Rectal smooth muscle tissue (tissue), 1 donor: ENCODE measurements around the gene RITA1.

ENCODE experiments used
- H3K27ac ChIP-seq: one replicate; pipeline ENCODE4 v1.7.0; 2013; ENCODE audit warnings: low read depth, low read length, inconsistent platforms
- H3K27me3 ChIP-seq: one replicate; pipeline ENCODE4 v1.7.0; 2013; ENCODE audit warnings: low read length; ENCODE audit not compliant: control insufficient read depth, insufficient read depth
- H3K36me3 ChIP-seq: one replicate; pipeline ENCODE4 v1.7.0; 2013; ENCODE audit warnings: low read length; ENCODE audit not compliant: control insufficient read depth, insufficient read depth
- H3K4me1 ChIP-seq: one replicate; pipeline ENCODE4 v1.7.0; 2013; ENCODE audit warnings: low read length; ENCODE audit not compliant: control insufficient read depth, insufficient read depth
- H3K4me3 ChIP-seq: one replicate; pipeline ENCODE4 v1.7.0; 2013; ENCODE audit warnings: low read length
- H3K9ac ChIP-seq: one replicate; pipeline ENCODE4 v1.7.0; 2013; ENCODE audit warnings: low read length

The RITA1 gene

DNA sequence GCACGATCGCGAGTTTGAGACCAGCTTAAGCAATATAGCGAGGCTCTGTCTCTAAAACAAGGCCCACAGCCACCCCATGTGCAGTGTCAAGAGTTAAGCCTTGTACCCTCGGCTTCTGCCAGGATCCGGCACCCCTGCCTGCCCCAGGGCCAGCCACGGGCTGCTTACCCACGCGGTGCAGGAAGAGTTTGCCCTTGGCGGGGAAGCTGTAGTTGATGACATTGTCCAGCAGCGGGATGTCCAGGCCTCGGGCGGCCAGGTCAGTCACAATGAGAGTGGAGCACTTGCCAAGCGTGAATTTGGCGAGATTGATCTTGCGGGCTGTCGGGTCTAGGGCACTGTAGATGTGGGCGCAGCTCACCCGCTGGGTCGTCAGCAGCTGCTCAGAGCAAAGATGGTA, 13.3 kb upstream of the RITA1 start:
- no peak overlapping the region for H3K9ac ChIP-seq
- H3K36me3 ChIP-seq, result peaks cover 38% of the 10 kb centered on the region
- H3K4me1 ChIP-seq, result no peaks in the 10 kb centered on the region
- no peak overlapping the region for H3K27ac ChIP-seq
- no peak overlapping the region for H3K4me3 ChIP-seq
- H3K27me3 ChIP-seq, result no peaks in the 10 kb centered on the region

DNA sequence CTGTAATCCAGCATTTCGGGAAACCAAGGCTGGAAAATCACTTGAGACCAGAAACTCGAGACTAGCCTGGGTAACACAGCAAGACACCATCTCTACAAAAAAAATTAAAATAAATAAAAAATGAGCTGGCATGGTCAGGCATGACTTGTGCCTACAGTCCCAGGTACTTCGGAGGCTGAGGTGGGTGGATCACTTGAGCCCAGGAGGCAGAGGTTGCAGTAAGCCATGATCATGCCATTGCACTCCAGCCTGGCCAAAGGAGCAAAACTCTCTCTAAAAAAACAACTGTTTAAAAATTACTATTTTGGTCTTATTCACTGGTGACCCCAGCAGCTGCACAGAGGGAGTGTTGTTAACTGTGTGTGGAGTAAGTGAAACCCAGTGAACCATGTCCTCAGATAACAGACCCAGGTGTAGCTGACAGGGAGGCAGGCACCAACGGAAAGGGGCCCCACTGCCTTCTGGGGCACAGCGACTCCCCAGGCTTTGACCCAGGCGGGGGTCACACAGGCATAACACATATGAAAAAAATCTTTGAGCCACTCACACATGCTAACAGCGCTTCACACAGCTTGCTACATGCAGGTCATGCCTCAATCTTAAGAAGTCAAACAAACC, 12.3 kb upstream of the RITA1 start:
- Histone ChIP-seq H3K27ac (no peak overlapping the region), H3K36me3 (peaks cover 33% of the 10 kb centered on the region), H3K9ac (no peak overlapping the region), H3K27me3 (no peaks in the 10 kb centered on the region), H3K4me3 (no peak overlapping the region), H3K4me1 (no peaks in the 10 kb centered on the region)

DNA sequence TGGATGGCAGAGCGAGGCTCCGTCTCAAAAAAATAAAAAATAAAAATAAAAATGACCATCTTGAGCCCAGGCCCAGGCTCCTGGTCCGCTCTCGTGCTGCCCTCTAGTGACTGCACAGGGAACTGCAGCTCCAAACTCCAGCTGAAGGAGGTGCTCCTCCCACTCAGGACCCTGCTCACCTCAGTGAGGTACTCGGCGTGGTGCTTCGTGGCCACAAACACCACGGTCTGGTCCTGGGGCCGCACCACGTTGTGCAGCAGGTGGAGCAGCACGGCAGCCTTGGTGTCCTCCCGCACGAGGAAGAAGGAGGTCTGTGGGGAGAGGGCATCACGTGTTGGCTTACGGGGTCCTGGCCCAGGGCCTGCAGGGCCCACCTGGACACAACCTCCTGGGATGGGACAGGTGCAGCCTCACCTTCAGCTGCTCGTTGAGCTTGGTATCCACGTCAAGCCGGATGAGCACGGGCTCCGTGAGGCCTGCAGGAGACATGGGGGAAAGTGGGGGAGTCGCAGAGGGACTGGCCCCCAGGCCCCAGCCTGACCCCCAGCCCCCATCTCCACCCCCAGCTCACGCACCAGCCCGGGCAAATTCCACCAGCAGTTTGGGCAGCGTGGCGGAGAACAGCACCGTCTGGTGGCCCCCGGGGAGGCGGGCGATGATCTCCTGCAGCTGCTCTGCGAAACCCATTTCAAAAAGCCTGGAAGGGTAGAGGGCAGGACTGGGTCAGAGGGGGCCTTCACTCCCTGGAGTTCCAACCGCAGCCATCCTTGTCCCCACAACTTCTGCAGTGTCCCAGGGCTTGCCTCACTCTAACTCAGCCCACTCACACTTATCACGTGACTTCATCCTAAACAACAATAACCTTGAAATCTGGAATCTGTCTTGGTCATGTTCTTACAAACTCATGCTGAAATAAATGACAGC, 10.8 kb upstream of the RITA1 start:
- no peak overlapping the region for H3K9ac ChIP-seq
- H3K27me3 ChIP-seq, result no peaks in the 10 kb centered on the region
- peaks cover 41% of the 10 kb centered on the region for H3K36me3 ChIP-seq
- H3K27ac ChIP-seq, result no peak overlapping the region
- H3K4me3 ChIP-seq, result no peak overlapping the region
- H3K4me1 ChIP-seq, result no peaks in the 10 kb centered on the region

DNA sequence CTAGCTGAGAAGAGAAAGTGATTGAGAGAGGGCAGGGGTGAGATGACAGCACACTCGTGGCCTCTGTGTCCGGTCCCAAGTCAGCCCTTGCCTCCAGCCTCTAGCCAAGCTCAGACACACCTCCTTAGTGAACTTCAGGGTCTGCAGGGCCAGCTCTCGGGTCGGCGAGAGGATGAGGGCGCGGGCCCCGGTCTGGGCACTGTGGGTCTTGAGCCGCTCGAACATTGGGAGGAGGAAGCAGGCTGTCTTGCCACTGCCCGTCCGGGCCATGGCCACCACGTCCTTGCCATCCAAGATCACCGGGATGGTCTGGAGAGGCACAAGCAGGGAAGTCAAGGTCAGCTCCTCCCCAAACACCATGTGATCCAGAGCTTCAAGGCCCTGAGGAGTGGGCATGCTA, 6.5 kb upstream of the RITA1 start:
- H3K27me3 ChIP-seq, result no peaks in the 10 kb centered on the region
- H3K4me3 ChIP-seq, result no peak overlapping the region
- peaks cover 34% of the 10 kb centered on the region for H3K36me3 ChIP-seq
- no peak overlapping the region for H3K27ac ChIP-seq
- H3K9ac ChIP-seq, result no peak overlapping the region
- no peaks in the 10 kb centered on the region for H3K4me1 ChIP-seq

DNA sequence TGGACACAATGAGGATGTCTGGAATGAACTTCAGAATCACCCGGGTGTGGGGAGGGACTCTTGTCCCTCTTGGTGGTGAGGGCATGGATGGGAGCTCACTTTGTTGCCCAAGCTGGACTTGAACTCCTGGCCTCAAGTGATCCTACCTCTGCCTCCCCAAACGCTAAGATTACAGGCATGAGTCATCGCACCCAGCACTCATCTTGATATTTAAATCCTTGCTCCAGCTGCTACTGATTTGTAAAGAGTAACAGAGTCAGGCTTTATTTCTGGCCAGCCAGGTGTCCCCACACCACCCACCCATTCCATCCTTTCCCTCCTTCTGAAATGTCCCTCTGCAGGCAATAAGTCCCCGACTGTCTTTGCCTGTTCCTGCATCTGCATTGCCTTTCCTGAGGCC, 5.2 kb upstream of the RITA1 start:
- H3K4me1 ChIP-seq, result peaks cover 3% of the 10 kb centered on the region
- no peaks in the 10 kb centered on the region for H3K27me3 ChIP-seq
- H3K4me3 ChIP-seq, result no peak overlapping the region
- H3K36me3 ChIP-seq, result peaks cover 34% of the 10 kb centered on the region
- H3K9ac ChIP-seq, result no peak overlapping the region
- H3K27ac ChIP-seq, result no peak overlapping the region

DNA sequence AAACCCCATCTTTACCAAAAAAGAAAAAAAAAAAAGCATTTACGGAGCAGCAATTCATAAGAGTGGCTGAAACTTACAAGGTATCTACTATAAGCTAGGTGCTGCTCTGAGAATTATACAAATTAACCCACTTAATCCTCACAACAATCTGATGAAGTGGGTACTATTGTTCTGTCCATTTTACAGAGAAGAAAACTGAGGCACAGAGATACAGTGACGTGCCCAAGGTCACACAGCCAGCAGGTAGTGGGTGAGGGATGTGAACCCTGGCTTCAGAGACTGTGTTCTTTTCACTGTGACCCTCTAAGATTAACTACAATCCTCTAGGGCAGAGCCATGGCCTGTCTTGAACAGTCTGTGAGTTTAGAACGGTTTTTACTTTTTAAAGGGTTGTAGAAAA, 3.5 kb upstream of the RITA1 start:
- no peaks in the 10 kb centered on the region for H3K27me3 ChIP-seq
- H3K4me1 ChIP-seq, result peaks cover 7% of the 10 kb centered on the region
- no peak overlapping the region for H3K27ac ChIP-seq
- no peak overlapping the region for H3K4me3 ChIP-seq
- H3K36me3 ChIP-seq, result peaks cover 29% of the 10 kb centered on the region
- no peak overlapping the region for H3K9ac ChIP-seq

DNA sequence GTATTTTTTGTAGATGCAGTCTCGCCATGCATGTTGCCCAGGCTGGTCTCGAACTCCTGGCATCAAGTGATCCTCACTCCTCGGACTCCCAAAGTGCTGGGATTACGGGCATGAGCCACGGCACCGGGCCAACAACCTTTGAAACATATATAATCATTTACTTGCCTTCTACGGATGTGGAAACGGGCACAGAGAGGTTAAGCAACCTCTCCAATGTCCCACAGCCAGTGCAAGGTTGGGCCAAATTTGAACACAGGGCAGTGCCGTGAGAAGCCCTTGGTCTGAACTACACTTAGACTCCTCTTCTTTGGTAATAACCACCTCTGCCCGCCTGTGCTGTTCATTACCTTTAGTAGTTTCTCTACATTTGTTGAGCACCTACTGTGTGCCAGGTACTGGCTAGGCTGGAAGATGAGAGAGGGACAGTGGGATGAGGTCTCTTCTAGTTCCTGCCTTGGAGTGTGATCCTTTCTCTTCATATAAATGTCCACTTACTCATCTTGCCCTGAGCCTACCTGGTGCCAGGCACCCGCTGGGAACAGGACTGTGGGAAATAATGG, 2.4 kb upstream of the RITA1 start:
- Histone ChIP-seq H3K4me1 (peaks cover 7% of the 10 kb centered on the region), H3K36me3 (peaks cover 26% of the 10 kb centered on the region), H3K9ac (no peak overlapping the region)

DNA sequence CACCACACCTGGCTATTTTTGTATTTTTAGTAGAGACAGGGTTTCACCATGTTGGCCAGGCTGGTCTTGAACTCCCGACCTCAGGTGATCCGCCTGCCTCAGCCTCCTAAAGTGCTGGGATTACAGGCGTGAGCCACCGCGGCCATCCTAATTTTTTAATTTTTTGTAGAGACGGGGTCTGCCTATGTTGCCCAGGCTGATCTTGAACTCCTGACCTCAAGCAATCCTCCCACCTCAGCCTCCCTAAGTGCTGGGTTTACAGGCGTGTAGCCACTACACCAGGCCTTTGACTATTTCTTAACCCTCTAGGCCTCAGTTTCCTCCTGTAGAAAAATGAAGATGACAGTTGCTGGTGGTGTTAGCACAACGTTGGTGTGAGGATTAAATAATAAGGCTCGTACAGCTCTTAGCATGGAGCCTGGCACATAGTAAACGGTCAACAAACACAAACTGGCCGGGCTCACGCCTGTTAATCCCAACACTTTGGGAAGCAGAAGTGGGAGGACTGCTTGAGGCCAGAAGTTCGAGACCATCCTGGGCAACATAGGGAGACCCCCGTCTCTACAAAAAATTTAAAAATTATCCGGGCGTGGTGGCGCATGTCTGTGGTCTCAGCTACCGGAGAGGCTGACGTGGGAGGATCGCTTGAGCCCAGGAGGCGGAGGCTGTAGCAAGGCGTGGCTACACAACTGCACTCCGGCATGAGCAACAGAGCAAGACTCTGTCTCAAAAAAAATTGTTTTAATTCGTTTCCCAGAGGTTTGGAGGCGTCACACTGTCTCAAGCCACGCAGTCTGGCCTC, 1.2 kb upstream of the RITA1 start:
- H3K4me1 ChIP-seq, result peaks cover 7% of the 10 kb centered on the region
- H3K4me3 ChIP-seq, result peak overlapping the region; percentile 88
- H3K27me3 ChIP-seq, result no peaks in the 10 kb centered on the region
- H3K9ac ChIP-seq, result peak overlapping the region; percentile 38
- H3K36me3 ChIP-seq, result peaks cover 18% of the 10 kb centered on the region
- H3K27ac ChIP-seq, result peak overlapping the region; percentile 88

More for the DNA sequence above, 2.4 kb upstream of the RITA1 start:
- Histone ChIP-seq H3K27ac (no peak overlapping the region), H3K27me3 (no peaks in the 10 kb centered on the region), H3K4me3 (no peak overlapping the region)

DNA sequence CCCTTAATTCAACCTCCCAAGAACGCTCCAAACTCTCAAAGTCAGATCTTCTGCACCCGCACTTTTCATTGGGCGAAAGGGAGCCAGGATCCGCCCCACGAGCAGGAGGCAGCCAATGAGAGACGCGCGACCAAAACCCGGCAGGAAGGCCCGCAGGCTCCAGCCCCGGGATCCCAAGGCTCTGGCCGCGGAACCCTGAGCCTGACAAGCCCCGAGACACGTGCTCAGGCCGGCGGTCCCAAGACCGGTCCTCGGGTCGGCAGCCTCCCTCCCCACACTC, 681 bp upstream of the RITA1 start:
- Histone ChIP-seq H3K4me1 (peaks cover 7% of the 10 kb centered on the region), H3K9ac (peak overlapping the region; percentile 43), H3K27ac (peak overlapping the region; percentile 88)

DNA sequence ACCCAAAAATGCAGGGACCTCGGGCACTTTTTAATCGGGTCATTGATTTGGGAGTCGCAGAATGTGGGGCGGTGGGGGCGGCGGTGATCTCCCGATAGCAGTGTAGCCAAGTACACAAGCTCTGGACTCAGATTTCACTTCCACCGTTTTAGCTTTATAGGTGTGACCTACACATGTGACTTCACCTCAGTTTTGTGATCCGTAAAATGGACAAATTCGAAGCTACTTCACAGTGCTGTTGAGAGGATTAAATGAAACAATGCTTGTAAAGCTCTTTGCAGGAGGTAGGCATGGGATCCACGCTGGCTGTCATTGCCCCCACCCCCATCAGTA, 478 bp downstream of the RITA1 start:
- H3K4me3 ChIP-seq, result peak overlapping the region; percentile 88
- peak overlapping the region; percentile 88 for H3K27ac ChIP-seq
- peak overlapping the region; percentile 43 for H3K9ac ChIP-seq
- H3K27me3 ChIP-seq, result no peaks in the 10 kb centered on the region
- H3K4me1 ChIP-seq, result peaks cover 7% of the 10 kb centered on the region
- peaks cover 1% of the 10 kb centered on the region for H3K36me3 ChIP-seq

More for the DNA sequence above, 681 bp upstream of the RITA1 start:
- Histone ChIP-seq H3K4me3 (peak overlapping the region; percentile 88), H3K27me3 (no peaks in the 10 kb centered on the region), H3K36me3 (peaks cover 13% of the 10 kb centered on the region)

DNA sequence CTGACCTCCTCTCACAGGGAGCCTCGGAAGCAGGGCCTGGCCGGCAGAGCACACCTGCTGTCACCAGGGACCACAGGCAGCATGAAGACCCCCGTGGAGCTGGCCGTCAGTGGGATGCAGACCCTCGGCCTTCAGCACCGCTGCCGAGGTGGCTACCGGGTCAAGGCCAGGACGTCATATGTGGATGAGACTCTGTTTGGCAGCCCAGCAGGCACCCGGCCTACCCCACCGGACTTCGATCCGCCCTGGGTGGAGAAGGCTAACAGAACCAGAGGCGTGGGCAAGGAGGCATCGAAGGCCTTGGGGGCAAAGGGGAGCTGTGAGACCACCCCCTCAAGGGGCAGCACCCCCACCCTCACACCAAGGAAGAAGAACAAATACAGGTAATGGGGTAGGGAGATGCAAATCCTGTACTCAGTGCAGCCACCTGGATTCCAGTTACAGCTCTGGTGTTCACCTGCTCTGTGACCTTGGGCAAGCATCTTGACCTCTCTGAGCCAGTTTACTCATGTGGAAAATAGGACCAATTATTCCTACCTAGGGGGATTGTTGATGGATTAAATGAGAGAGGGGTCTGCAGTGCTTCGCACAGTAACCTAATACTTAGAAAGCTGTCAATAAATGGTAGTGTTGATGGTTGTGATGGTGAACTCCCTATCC, 1.3 kb downstream of the RITA1 start:
- Histone ChIP-seq H3K4me1 (peaks cover 7% of the 10 kb centered on the region), H3K27ac (no peak overlapping the region), H3K27me3 (no peaks in the 10 kb centered on the region), H3K9ac (no peak overlapping the region), H3K4me3 (peak overlapping the region; percentile 12), H3K36me3 (peaks cover under 1% of the 10 kb centered on the region)

DNA sequence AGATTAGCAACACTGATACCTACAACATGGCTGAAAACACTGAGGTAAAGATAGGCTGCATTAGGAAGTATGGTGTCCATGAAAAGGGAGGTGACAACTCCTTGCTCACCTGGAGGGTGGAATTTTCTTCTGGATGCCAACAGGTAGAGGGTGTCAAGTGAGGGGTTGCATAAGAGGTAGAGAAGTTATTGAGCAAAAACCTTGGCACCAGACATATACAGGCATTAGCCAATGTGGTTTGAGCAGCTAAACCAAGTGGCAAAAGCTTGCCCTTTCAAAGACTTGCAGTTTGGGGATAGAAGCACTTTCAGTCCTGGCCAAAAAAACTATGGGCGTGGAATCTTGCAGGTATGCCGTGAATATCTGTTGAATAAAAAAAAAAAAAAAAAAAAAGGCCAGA, 3.8 kb downstream of the RITA1 start:
- Histone ChIP-seq H3K9ac (no peak overlapping the region), H3K27ac (no peak overlapping the region), H3K36me3 (peaks cover 5% of the 10 kb centered on the region), H3K4me1 (peaks cover 4% of the 10 kb centered on the region), H3K27me3 (no peaks in the 10 kb centered on the region), H3K4me3 (no peak overlapping the region)
